ENCODE data around the gene SLC44A4. TPM values are rescaled to one million over a fixed set of nuclear protein-coding genes. Genes with fewer than 3 reads are reported as not detected.

SLC44A4 gene
- total and polyA plus RNA-seq, 9 of the 15 experiments (the other 6 are each of a cell fraction or from before 2014, with no cell fraction given): 7.9 to 18.6 (median 11.2) TPM

- in situ Hi-C loops (cut with MboI): no loop called here
- no peaks in the 10 kb centered on the region for H3K27me3 ChIP-seq (ENCODE audit: control insufficient read depth in 2 of 2, insufficient read depth in 2 of 2, low read length in 2 of 2)
- H3K27ac ChIP-seq (ENCODE audit: extremely low read depth, low read depth, low read length): no peak overlapping the region
- no peak overlapping the region for H2AFZ ChIP-seq (ENCODE audit: low read depth, low read length)
- no TSS peak for BruUV-seq (replicated peaks)
- peak overlapping the region in 1 of 2 experiments; percentile 52; a peak in 1 of 4 replicates for H3K9ac ChIP-seq (ENCODE audit: insufficient read depth in 1 of 2, low read depth in 2 of 2, low read length in 2 of 2)
- no peak overlapping the region for H3K4me3 ChIP-seq
- no peaks in the 10 kb centered on the region for H3K9me3 ChIP-seq (replicated peaks; ENCODE audit: control insufficient read depth, insufficient read depth, low read depth, low read length)
- H3K4me1 ChIP-seq (replicated peaks in 1 of 2; ENCODE audit: control insufficient read depth in 2 of 2, insufficient read depth in 2 of 2, low read length in 2 of 2): peaks cover 0 to 35% of the 10 kb centered on the region in 2 experiments; a peak in 2 of 5 replicates
- WGBS (ENCODE audit: insufficient coverage, low coverage, missing lambda C conversion rate): 83% methylated on average over 9 of the region's 9 CpGs
- peaks cover 65% of the 10 kb centered on the region; the same call in 2 of the 3 replicates for H3K36me3 ChIP-seq (ENCODE audit: control insufficient read depth, insufficient read depth, low read length)
- H3K4me2 ChIP-seq (ENCODE audit: insufficient read depth, low read length): no peak overlapping the region
- FAIRE-seq (peak; percentile 44), DNase-seq (ENCODE audit: extremely low read depth in 1 of 4, low spot score in 3 of 4) (no peak), ATAC-seq (no peak)
- TF ChIP-seq NR1H2 (CRISPR knock-in tag; IDR thresholded peaks at IDR 0.05) (no peak), ZNF592 (IDR thresholded peaks at IDR 0.05) (no peak), BCOR (IDR thresholded peaks at IDR 0.05) (0 out of 2 replicates have a peak, but pooled peaks have one; percentile 15), GATAD2A (IDR thresholded peaks at IDR 0.05) (no peak)
- ChIA-PET CTCF (ENCODE audit: low intra/inter-chr PET ratio) (no interaction called here), POLR2A (interaction anchor here (1.5 to 1.7 kb wide), 4 partner anchors 13 to 46 kb away, joined by 4 to 5 read pairs (median 5); partner anchors contain the start of genes EHMT2 and ZBTB12)
- H3K9me1 ChIP-seq (ENCODE audit: control insufficient read depth, insufficient read depth, low read length): no peaks in the 10 kb centered on the region
- no peaks in the 10 kb centered on the region for H4K20me1 ChIP-seq (replicated peaks; ENCODE audit: control insufficient read depth, insufficient read depth, low read length)
- no peaks in the 10 kb centered on the region for H3K79me2 ChIP-seq (ENCODE audit: control insufficient read depth, insufficient read depth, low read length)
- intact Hi-C loops (cut with micrococcal nuclease): no loop called here
These were observed 2.5 kb upstream of the SLC44A4 start for GRCh38 chr6:31881136-31881859.
